ENCODE data around the gene DNAH5.

DNA sequence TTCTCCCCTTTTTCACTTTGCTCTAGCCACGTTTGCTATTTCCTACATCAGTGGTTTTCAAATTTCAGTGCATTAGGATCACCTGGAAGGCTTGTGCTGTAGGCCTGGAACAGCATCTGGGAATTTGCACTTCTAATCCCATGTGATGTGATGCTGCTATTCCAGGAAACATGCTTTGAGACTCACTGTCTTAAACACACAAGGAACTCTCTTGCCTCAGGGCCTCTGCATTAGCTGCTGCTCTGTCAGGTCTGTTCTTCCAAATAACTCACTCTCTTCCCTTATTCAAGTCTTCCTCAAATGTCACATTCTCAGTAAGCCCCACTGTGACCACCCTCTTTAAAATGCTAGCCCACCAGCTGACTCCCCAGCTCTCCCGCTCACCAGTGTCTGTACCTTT is 204.0 kb downstream of the DNAH5 start:
- TF ChIP-seq, protein P1, sequence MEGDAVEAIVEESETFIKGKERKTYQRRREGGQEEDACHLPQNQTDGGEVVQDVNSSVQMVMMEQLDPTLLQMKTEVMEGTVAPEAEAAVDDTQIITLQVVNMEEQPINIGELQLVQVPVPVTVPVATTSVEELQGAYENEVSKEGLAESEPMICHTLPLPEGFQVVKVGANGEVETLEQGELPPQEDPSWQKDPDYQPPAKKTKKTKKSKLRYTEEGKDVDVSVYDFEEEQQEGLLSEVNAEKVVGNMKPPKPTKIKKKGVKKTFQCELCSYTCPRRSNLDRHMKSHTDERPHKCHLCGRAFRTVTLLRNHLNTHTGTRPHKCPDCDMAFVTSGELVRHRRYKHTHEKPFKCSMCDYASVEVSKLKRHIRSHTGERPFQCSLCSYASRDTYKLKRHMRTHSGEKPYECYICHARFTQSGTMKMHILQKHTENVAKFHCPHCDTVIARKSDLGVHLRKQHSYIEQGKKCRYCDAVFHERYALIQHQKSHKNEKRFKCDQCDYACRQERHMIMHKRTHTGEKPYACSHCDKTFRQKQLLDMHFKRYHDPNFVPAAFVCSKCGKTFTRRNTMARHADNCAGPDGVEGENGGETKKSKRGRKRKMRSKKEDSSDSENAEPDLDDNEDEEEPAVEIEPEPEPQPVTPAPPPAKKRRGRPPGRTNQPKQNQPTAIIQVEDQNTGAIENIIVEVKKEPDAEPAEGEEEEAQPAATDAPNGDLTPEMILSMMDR (IDR thresholded peaks at IDR 0.05; ENCODE audit: extremely low read depth in 1 of 2, insufficient read depth in 1 of 2, low read depth in 1 of 2, low read length in 2 of 2) = no peak
- no peak for TF ChIP-seq EZH2 (IDR thresholded peaks at IDR 0.05; ENCODE audit: borderline replicate concordance, low read depth, low read length, severe bottlenecking)
- TF ChIP-seq MYC (IDR thresholded peaks at IDR 0.05; ENCODE audit: low read depth, low read length) = no peak
- no peak for TF ChIP-seq POLR2AphosphoS5 (IDR thresholded peaks at IDR 0.05; ENCODE audit: insufficient read depth, low read depth, low read length)
- TF ChIP-seq POLR2A (IDR thresholded peaks at IDR 0.05; ENCODE audit: low read depth, low read length) = no peak

Data from endothelial cell of umbilical vein (primary cell).